Measurements from ENCODE around the gene MAPK1. TPM values are rescaled to one million over a fixed set of nuclear protein-coding genes. Genes with fewer than 3 reads are reported as not detected.

The MAPK1 gene
- total RNA-seq, 5 donors from 2014 or later (not counting 1 experiment from before 2014, with no cell fraction given): 85.0 to 114 (median 110) TPM

DNA sequence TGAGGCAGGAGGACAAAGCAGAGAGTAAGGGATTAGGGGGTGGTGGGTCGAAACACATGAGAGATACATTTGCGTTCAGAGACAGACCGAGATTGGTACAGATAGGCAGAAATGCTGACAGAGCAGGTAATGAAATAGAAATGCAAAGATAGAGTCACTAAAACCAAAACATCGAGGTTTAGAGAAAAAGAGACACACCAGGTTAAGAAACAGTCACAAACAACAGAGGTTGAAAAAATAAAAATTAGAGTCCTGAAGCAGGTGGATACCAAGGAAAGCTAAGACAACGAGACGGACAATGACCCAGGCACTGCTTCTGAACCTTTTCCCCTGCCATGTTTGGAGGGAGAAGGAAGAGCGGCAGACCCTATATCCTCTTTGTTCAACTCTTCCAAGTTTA, 1.2 kb upstream of the MAPK1 start:
- Histone ChIP-seq H3K27ac (ENCODE audit: low read length) (peak overlapping the region; percentile 92), H3K9me3 (no peaks in the 10 kb centered on the region), H3K4me1 (ENCODE audit: control insufficient read depth in 1 of 2, extremely low read depth in 1 of 2, insufficient read depth in 2 of 2, low read length in 2 of 2) (peaks cover 19 to 27% of the 10 kb centered on the region in 2 experiments), H3K4me3 (ENCODE audit: control insufficient read depth in 1 of 2, extremely low read depth in 1 of 2, low read length in 1 of 2) (no peak overlapping the region), H3K27me3 (replicated peaks in 1 of 2; ENCODE audit: control insufficient read depth in 2 of 2, extremely low read depth in 1 of 2, insufficient read depth in 2 of 2, low read length in 1 of 2) (no peaks in the 10 kb centered on the region), H3K36me3 (ENCODE audit: control insufficient read depth in 2 of 2, extremely low read depth in 1 of 2, insufficient read depth in 1 of 2, low read length in 1 of 2) (no peaks in the 10 kb centered on the region)
- WGBS (ENCODE audit: insufficient coverage): 82% methylated on average over 3 of the region's 7 CpGs
- POLR2A ChIA-PET: no interaction called here
- peak overlapping the region; percentile 34 to 79 for H3K27ac Mint-ChIP-seq
- peaks cover 38 to 47% (median 44%) of the 10 kb centered on the region in 3 donors for H3K4me1 Mint-ChIP-seq
- CTCF ChIA-PET: no interaction called here
- no peaks in the 10 kb centered on the region for H3K9me3 Mint-ChIP-seq
- H3K27me3 Mint-ChIP-seq: no peaks in the 10 kb centered on the region
- peak overlapping the region; percentile 87 to 98 (median 90) for H3K4me3 Mint-ChIP-seq
- H3K36me3 Mint-ChIP-seq: peaks cover 7% of the 10 kb centered on the region
- DNase-seq: no peak
- ATAC-seq (replicated peaks in 1 of 4): no peak

DNA sequence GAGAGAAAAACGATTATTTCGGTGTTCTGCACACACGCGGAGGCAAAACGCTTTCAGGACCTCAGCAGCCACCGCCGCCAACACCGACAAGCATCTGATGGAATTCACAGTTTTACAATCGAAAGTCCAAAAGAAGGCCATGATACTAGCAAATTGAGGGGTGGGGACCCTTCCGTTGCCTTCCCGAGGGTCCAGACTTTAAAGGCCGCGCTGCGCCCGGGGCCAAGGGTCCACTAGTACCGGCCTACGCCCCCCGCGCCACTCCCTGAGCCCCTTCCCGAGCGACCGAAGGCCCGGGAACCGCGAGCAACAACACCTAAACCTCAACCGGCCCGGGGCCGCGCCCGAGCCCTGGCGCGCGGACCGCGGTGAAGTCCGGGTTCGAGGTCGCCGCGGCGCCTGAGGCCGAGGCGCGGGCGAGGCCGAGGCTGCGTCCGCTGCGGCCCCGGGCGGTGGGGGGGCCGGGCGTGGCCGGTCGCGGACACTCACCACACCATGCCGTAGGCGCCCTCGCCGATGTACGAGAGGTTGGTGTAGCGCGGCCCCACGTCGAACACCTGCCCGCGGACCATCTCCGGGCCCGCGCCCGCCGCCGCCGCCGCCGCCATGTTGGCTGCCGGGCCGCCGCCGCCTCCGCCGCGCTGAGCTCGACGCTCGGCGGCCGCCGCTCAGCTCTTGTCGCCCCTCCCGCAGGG, 465 bp downstream of the MAPK1 start:
- Histone ChIP-seq H3K4me3 (ENCODE audit: control insufficient read depth in 1 of 2, extremely low read depth in 1 of 2, low read length in 1 of 2) (peak overlapping the region; percentile 93 to 98), H3K9me3 (no peaks in the 10 kb centered on the region), H3K4me1 (ENCODE audit: control insufficient read depth in 1 of 2, extremely low read depth in 1 of 2, insufficient read depth in 2 of 2, low read length in 2 of 2) (peaks cover 19 to 41% of the 10 kb centered on the region in 2 experiments), H3K27me3 (replicated peaks in 1 of 2; ENCODE audit: control insufficient read depth in 2 of 2, extremely low read depth in 1 of 2, insufficient read depth in 2 of 2, low read length in 1 of 2) (no peaks in the 10 kb centered on the region), H3K36me3 (ENCODE audit: control insufficient read depth in 2 of 2, extremely low read depth in 1 of 2, insufficient read depth in 1 of 2, low read length in 1 of 2) (no peaks in the 10 kb centered on the region), H3K27ac (ENCODE audit: low read length) (peak overlapping the region; percentile 58)
- Mint-ChIP-seq H3K4me1 (peaks cover 54 to 59% (median 57%) of the 10 kb centered on the region in 3 donors), H3K27ac (peak overlapping the region; percentile 91), H3K27me3 (no peaks in the 10 kb centered on the region), H3K9me3 (no peaks in the 10 kb centered on the region), H3K4me3 (peak overlapping the region; percentile 98), H3K36me3 (peaks cover 13% of the 10 kb centered on the region)
- ATAC-seq (replicated peaks in 1 of 4): peak; percentile 40 to 60 (median 54)
- WGBS (ENCODE audit: insufficient coverage): under 1% methylated on average over 89 of the region's 91 CpGs
- POLR2A ChIA-PET: interaction anchor here (0.7 to 1.0 kb wide), 2 partner anchors 105 to 238 kb away, joined by 3 read pairs; no protein-coding TSS in a partner anchor
- CTCF ChIA-PET: interaction anchor here in 1 of 2 donors (0.6 to 1.1 kb wide), 4 partner anchors 15 to 86 kb away, joined by 3 to 4 read pairs (median 3); partner anchors contain the start of gene PPM1F
- DNase-seq: peak in 22 of 35 experiments; percentile 3 to 50 (median 11)

DNA sequence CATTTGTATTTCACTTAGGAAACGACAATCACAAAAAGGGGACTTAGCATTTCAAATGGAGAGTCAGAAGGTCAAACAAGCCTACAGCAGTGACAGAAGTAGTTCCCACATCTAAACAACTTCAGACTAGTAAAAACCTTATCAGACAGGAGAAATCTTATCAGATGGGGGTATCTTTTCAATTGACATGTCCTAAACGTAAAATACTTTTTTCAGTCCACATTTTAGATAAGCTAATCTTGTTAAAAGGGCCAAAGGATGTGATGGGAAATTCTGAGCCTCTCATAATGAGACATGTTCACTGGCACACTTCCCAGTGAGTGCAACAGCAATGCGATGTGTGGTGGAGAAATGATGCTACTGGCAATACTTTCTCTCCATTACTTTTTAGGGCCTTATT, 2.4 kb downstream of the MAPK1 start:
- peaks cover 35 to 54% of the 10 kb centered on the region in 2 experiments for H3K4me1 ChIP-seq (ENCODE audit: control insufficient read depth in 1 of 2, extremely low read depth in 1 of 2, insufficient read depth in 2 of 2, low read length in 2 of 2)
- ChIA-PET POLR2A (interaction anchor here in 1 of 2 donors (0.7 kb wide), 1 partner anchor 136 kb away, joined by 3 read pairs; no protein-coding TSS in a partner anchor), CTCF (no interaction called here)
- no peaks in the 10 kb centered on the region for H3K36me3 ChIP-seq (ENCODE audit: control insufficient read depth in 2 of 2, extremely low read depth in 1 of 2, insufficient read depth in 1 of 2, low read length in 1 of 2)
- H3K27ac ChIP-seq (ENCODE audit: low read length): no peak overlapping the region
- H3K9me3 ChIP-seq: no peaks in the 10 kb centered on the region
- Mint-ChIP-seq H3K4me1 (peaks cover 74 to 78% (median 74%) of the 10 kb centered on the region in 3 donors), H3K4me3 (peak overlapping the region; percentile 61 to 98 (median 98)), H3K27me3 (no peaks in the 10 kb centered on the region), H3K36me3 (peaks cover 13% of the 10 kb centered on the region), H3K27ac (no peak overlapping the region), H3K9me3 (no peaks in the 10 kb centered on the region)
- no peak overlapping the region for H3K4me3 ChIP-seq (ENCODE audit: control insufficient read depth in 1 of 2, extremely low read depth in 1 of 2, low read length in 1 of 2)
- DNase-seq (peak in 1 of 35 experiments; percentile 25), ATAC-seq (replicated peaks in 1 of 4) (no peak)
- no peaks in the 10 kb centered on the region for H3K27me3 ChIP-seq (replicated peaks in 1 of 2; ENCODE audit: control insufficient read depth in 2 of 2, extremely low read depth in 1 of 2, insufficient read depth in 2 of 2, low read length in 1 of 2)
- WGBS (ENCODE audit: insufficient coverage): no CpG with 5 or more reads among the region's 3 CpGs

DNA sequence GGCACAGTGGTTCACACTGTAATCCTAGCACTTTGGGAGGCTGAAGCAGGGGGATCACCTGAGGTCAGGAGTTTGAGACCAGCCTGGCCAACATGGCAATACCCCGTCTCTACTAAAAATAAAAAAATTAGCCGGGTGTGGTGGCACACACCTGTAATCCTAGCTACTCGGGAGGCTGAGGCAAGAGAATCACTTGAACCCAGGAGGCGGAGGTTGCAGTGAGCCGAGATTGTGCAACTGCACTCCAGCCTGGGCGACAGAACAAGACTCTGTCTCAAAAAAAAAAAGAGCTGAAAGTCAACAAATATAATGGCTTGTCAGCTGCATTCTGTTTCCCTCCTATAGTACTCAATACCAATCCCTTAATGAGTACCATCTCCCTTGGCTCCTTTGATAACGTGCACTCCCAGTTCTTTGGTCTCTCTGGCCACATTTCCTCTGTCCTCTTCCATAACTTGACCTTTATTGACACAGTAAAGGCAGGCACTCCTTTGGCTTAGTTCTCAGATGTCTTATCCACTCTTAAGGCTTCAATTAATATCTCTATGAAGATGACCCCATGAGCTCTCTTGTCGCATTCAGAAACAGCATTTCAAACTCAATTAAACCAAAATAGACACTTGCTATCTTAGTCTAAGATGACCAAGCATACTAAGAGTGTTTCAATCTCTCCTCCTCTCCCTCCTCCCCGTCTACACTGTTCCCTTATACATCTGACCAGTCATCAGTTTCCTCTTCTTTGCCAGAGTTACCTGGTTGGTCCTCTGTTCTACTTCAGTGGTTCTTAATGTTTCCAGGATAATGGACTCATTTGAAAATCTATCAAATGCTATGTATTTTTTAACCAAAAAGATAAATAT, 4.8 kb downstream of the MAPK1 start:
- ATAC-seq (replicated peaks in 1 of 4): no peak
- Histone ChIP-seq H3K27ac (ENCODE audit: low read length) (no peak overlapping the region), H3K36me3 (ENCODE audit: control insufficient read depth in 2 of 2, extremely low read depth in 1 of 2, insufficient read depth in 1 of 2, low read length in 1 of 2) (peaks cover 0 to 2% of the 10 kb centered on the region in 2 donors), H3K4me1 (ENCODE audit: control insufficient read depth in 1 of 2, extremely low read depth in 1 of 2, insufficient read depth in 2 of 2, low read length in 2 of 2) (peaks cover 49 to 55% of the 10 kb centered on the region in 2 experiments), H3K27me3 (replicated peaks in 1 of 2; ENCODE audit: control insufficient read depth in 2 of 2, extremely low read depth in 1 of 2, insufficient read depth in 2 of 2, low read length in 1 of 2) (no peaks in the 10 kb centered on the region), H3K9me3 (no peaks in the 10 kb centered on the region), H3K4me3 (ENCODE audit: control insufficient read depth in 1 of 2, extremely low read depth in 1 of 2, low read length in 1 of 2) (no peak overlapping the region)
- no peak for DNase-seq
- WGBS (ENCODE audit: insufficient coverage): 94% methylated on average over 9 of the region's 9 CpGs
- Mint-ChIP-seq H3K27ac (peak overlapping the region; percentile 64 to 71), H3K4me1 (peaks cover 81 to 88% (median 82%) of the 10 kb centered on the region in 3 donors), H3K9me3 (no peaks in the 10 kb centered on the region), H3K27me3 (no peaks in the 10 kb centered on the region), H3K36me3 (peaks cover 13% of the 10 kb centered on the region), H3K4me3 (peak overlapping the region in 2 of 3 donors; percentile 21 to 52)
- ChIA-PET POLR2A (no interaction called here), CTCF (interaction anchor here in 1 of 2 donors (1.1 kb wide), 1 partner anchor 48 kb away, joined by 3 read pairs; no protein-coding TSS in a partner anchor)

DNA sequence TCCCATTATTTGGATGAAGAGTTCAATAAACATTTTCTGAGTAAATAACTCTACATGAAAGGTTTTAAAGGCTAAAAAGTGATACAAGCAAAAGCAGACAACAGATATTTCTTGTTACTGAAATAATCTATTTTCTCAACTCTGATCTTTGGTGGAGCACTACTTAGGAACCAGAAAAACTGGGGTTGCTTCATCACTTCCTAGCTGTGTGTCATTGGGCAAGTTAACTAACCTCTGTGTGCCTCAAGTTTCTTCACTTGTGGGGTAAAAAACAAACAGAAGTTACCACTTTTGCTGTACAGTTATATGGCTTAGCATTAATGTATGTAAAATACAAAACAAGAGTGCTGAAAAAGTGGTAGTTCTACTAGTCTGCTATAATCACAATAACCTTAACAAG, 5.6 kb downstream of the MAPK1 start:
- peaks cover 13% of the 10 kb centered on the region for H3K36me3 Mint-ChIP-seq
- H3K27ac Mint-ChIP-seq: peak overlapping the region; percentile 17 to 34
- no peak overlapping the region for H3K27ac ChIP-seq (ENCODE audit: low read length)
- peaks cover 0 to 2% of the 10 kb centered on the region in 2 donors for H3K36me3 ChIP-seq (ENCODE audit: control insufficient read depth in 2 of 2, extremely low read depth in 1 of 2, insufficient read depth in 1 of 2, low read length in 1 of 2)
- H3K4me1 ChIP-seq (ENCODE audit: control insufficient read depth in 1 of 2, extremely low read depth in 1 of 2, insufficient read depth in 2 of 2, low read length in 2 of 2): peaks cover 53 to 59% of the 10 kb centered on the region in 2 experiments
- no peaks in the 10 kb centered on the region for H3K27me3 ChIP-seq (replicated peaks in 1 of 2; ENCODE audit: control insufficient read depth in 2 of 2, extremely low read depth in 1 of 2, insufficient read depth in 2 of 2, low read length in 1 of 2)
- no peaks in the 10 kb centered on the region for H3K9me3 Mint-ChIP-seq
- DNase-seq: no peak
- no peaks in the 10 kb centered on the region for H3K27me3 Mint-ChIP-seq
- H3K4me3 ChIP-seq (ENCODE audit: control insufficient read depth in 1 of 2, extremely low read depth in 1 of 2, low read length in 1 of 2): no peak overlapping the region
- H3K9me3 ChIP-seq: no peaks in the 10 kb centered on the region
- peak overlapping the region in 1 of 3 donors; percentile 50 for H3K4me3 Mint-ChIP-seq
- ChIA-PET CTCF (interaction anchor here in 1 of 2 donors (0.7 to 1.1 kb wide), 2 partner anchors 9 to 47 kb away, joined by 3 read pairs; no protein-coding TSS in a partner anchor), POLR2A (no interaction called here)
- ATAC-seq (replicated peaks in 1 of 4): no peak
- peaks cover 88 to 95% (median 89%) of the 10 kb centered on the region in 3 donors for H3K4me1 Mint-ChIP-seq

DNA sequence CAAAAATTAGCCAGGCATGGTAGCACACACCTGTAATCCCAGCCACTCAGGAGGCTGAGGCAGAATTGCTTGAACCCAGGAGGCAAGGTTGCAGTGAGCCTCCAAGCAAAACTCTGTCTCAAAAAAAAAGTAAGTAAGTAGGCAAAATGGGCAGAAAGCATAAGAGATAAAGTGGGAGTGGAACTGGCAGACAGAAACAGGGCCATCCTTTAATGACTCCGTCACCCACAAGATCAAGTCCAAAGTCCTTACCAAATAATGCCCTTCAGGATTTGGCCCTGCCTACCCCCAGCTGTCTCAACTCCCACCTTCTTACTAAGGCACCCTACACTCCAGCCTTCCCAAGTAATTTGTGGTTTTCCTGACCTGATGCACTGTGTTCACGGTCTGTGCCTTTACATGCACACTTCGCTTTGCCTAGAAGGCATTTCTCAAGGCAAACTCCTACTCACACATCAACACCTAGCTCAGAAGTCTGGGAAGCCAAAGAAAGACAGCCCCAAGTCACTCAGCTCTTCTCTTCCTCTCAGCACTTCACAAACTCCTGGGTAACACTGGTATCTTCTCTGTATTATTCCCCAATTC, 6.1 kb downstream of the MAPK1 start:
- peak overlapping the region in 1 of 3 donors; percentile 50 for H3K4me3 Mint-ChIP-seq

More for the DNA sequence above, 6.1 kb downstream of the MAPK1 start:
- Histone ChIP-seq H3K36me3 (ENCODE audit: control insufficient read depth in 2 of 2, extremely low read depth in 1 of 2, insufficient read depth in 1 of 2, low read length in 1 of 2) (peaks cover 0 to 2% of the 10 kb centered on the region in 2 donors), H3K27ac (ENCODE audit: low read length) (no peak overlapping the region), H3K4me1 (ENCODE audit: control insufficient read depth in 1 of 2, extremely low read depth in 1 of 2, insufficient read depth in 2 of 2, low read length in 2 of 2) (peaks cover 51 to 60% of the 10 kb centered on the region in 2 experiments), H3K27me3 (replicated peaks in 1 of 2; ENCODE audit: control insufficient read depth in 2 of 2, extremely low read depth in 1 of 2, insufficient read depth in 2 of 2, low read length in 1 of 2) (no peaks in the 10 kb centered on the region), H3K9me3 (no peaks in the 10 kb centered on the region), H3K4me3 (ENCODE audit: control insufficient read depth in 1 of 2, extremely low read depth in 1 of 2, low read length in 1 of 2) (no peak overlapping the region)
- ChIA-PET CTCF (interaction anchor here in 1 of 2 donors (0.5 to 0.7 kb wide), 2 partner anchors 8 to 44 kb away, joined by 3 read pairs; no protein-coding TSS in a partner anchor), POLR2A (no interaction called here)
- ATAC-seq (replicated peaks in 1 of 4) (no peak), DNase-seq (no peak)
- Mint-ChIP-seq H3K27ac (peak overlapping the region; percentile 17 to 34), H3K9me3 (no peaks in the 10 kb centered on the region), H3K36me3 (peaks cover 13% of the 10 kb centered on the region), H3K27me3 (no peaks in the 10 kb centered on the region), H3K4me1 (peaks cover 90 to 97% (median 91%) of the 10 kb centered on the region in 3 donors)
- 100% methylated on average over 2 of the region's 3 CpGs for WGBS (ENCODE audit: insufficient coverage)

Data from T-cell (primary cell).